ENCODE measurements around the gene SPAG5.

SPAG5 gene

GRCh38 chr17:28552176-28552999 is 46.4 kb downstream of the SPAG5 start, which contains the start of gene UNC119:
UNC119 (minus strand) TSS chr17:28552624; CDS start chr17:28552557, 67 bp downstream.
- Histone ChIP-seq H3K27ac (ENCODE audit: low read length) (no peak within 1 kb of the TSS), H3K36me3 (ENCODE audit: control insufficient read depth, insufficient read depth, low read length) (peaks cover 14% of the 10 kb centered on the region; the same call in 1 of the 2 replicates), H3K4me3 (ENCODE audit: low read length) (peak within 1 kb of the TSS; percentile 60), H3K27me3 (ENCODE audit: control insufficient read depth, insufficient read depth, low read length) (no peaks in the 10 kb centered on the region), H3K9me3 (ENCODE audit: control insufficient read depth, insufficient read depth, low read length) (no peaks in the 10 kb centered on the region), H3K4me1 (ENCODE audit: control insufficient read depth, insufficient read depth, low read length) (peaks cover 1% of the 10 kb centered on the region; the same call in 1 of the 2 replicates)
- WGBS (ENCODE audit: insufficient coverage, insufficient read length) = no CpG with 5 or more reads among the region's 67 CpGs
- DNase-seq (ENCODE audit: low read depth, low spot score) = no peak

- Histone ChIP-seq H3K9me3 (ENCODE audit: control insufficient read depth, insufficient read depth, low read length) (no peaks in the 10 kb centered on the region), H3K36me3 (ENCODE audit: control insufficient read depth, insufficient read depth, low read length) (peaks cover 16% of the 10 kb centered on the region), H3K27me3 (ENCODE audit: control insufficient read depth, insufficient read depth, low read length) (no peaks in the 10 kb centered on the region), H3K4me1 (ENCODE audit: control insufficient read depth, insufficient read depth, low read length) (peaks cover 1% of the 10 kb centered on the region; the same call in 1 of the 2 replicates), H3K27ac (ENCODE audit: low read length) (no peak overlapping the region), H3K4me3 (ENCODE audit: low read length) (peak overlapping the region; percentile 60; the same call in 1 of the 2 replicates)
- DNase-seq (ENCODE audit: low read depth, low spot score) = no peak
- no CpG with 5 or more reads among the region's 10 CpGs for WGBS (ENCODE audit: insufficient coverage, insufficient read length)
Measured at GRCh38 chr17:28551421-28552175, 47.2 kb downstream of the SPAG5 start.

GRCh38 chr17:28550858-28551257 is 48.0 kb downstream of the SPAG5 start:
- H3K27me3 ChIP-seq (ENCODE audit: control insufficient read depth, insufficient read depth, low read length) = no peaks in the 10 kb centered on the region
- H3K4me1 ChIP-seq (ENCODE audit: control insufficient read depth, insufficient read depth, low read length) = peaks cover 1% of the 10 kb centered on the region; the same call in 1 of the 2 replicates
- H3K27ac ChIP-seq (ENCODE audit: low read length) = no peak overlapping the region
- no peaks in the 10 kb centered on the region for H3K9me3 ChIP-seq (ENCODE audit: control insufficient read depth, insufficient read depth, low read length)
- peaks cover 14% of the 10 kb centered on the region for H3K36me3 ChIP-seq (ENCODE audit: control insufficient read depth, insufficient read depth, low read length)
- WGBS (ENCODE audit: insufficient coverage, insufficient read length) = no CpG with 5 or more reads among the region's 1 CpG
- DNase-seq (ENCODE audit: low read depth, low spot score) = no peak
- H3K4me3 ChIP-seq (ENCODE audit: low read length) = no peak overlapping the region

- no peak for DNase-seq (ENCODE audit: low read depth, low spot score)
- no CpG with 5 or more reads among the region's 3 CpGs for WGBS (ENCODE audit: insufficient coverage, insufficient read length)
- Histone ChIP-seq H3K27me3 (ENCODE audit: control insufficient read depth, insufficient read depth, low read length) (no peaks in the 10 kb centered on the region), H3K27ac (ENCODE audit: low read length) (no peak overlapping the region), H3K4me1 (ENCODE audit: control insufficient read depth, insufficient read depth, low read length) (peaks cover 3% of the 10 kb centered on the region), H3K36me3 (ENCODE audit: control insufficient read depth, insufficient read depth, low read length) (peaks cover 10% of the 10 kb centered on the region), H3K4me3 (ENCODE audit: low read length) (no peak overlapping the region), H3K9me3 (ENCODE audit: control insufficient read depth, insufficient read depth, low read length) (no peaks in the 10 kb centered on the region)
Measured at GRCh38 chr17:28549236-28550132, 49.3 kb downstream of the SPAG5 start.

- no peaks in the 10 kb centered on the region for H3K27me3 ChIP-seq (ENCODE audit: control insufficient read depth, insufficient read depth, low read length)
- no CpG with 5 or more reads among the region's 6 CpGs for whole genome bisulfite sequencing (ENCODE audit: insufficient coverage, insufficient read length)
- H3K27ac ChIP-seq (ENCODE audit: low read length) = no peak overlapping the region
- no peaks in the 10 kb centered on the region for H3K9me3 ChIP-seq (ENCODE audit: control insufficient read depth, insufficient read depth, low read length)
- H3K36me3 ChIP-seq (ENCODE audit: control insufficient read depth, insufficient read depth, low read length) = peaks cover 5% of the 10 kb centered on the region
- no peak for DNase-seq (ENCODE audit: low read depth, low spot score)
- H3K4me1 ChIP-seq (ENCODE audit: control insufficient read depth, insufficient read depth, low read length) = peaks cover 3% of the 10 kb centered on the region
- no peak overlapping the region for H3K4me3 ChIP-seq (ENCODE audit: low read length)
Measured at GRCh38 chr17:28548417-28549130, 50.3 kb downstream of the SPAG5 start.

GRCh38 chr17:28547623-28548416 is 51.0 kb downstream of the SPAG5 start:
- DNase-seq (ENCODE audit: low read depth, low spot score) = peak; percentile 77
- Histone ChIP-seq H3K27me3 (ENCODE audit: control insufficient read depth, insufficient read depth, low read length) (no peaks in the 10 kb centered on the region), H3K9me3 (ENCODE audit: control insufficient read depth, insufficient read depth, low read length) (no peaks in the 10 kb centered on the region), H3K36me3 (ENCODE audit: control insufficient read depth, insufficient read depth, low read length) (peaks cover 5% of the 10 kb centered on the region), H3K4me1 (ENCODE audit: control insufficient read depth, insufficient read depth, low read length) (peaks cover 3% of the 10 kb centered on the region), H3K4me3 (ENCODE audit: low read length) (no peak overlapping the region), H3K27ac (ENCODE audit: low read length) (no peak overlapping the region)
- WGBS (ENCODE audit: insufficient coverage, insufficient read length) = no CpG with 5 or more reads among the region's 26 CpGs

- H3K9me3 ChIP-seq (ENCODE audit: control insufficient read depth, insufficient read depth, low read length) = no peaks in the 10 kb centered on the region
- peaks cover 5% of the 10 kb centered on the region for H3K36me3 ChIP-seq (ENCODE audit: control insufficient read depth, insufficient read depth, low read length)
- peaks cover 3% of the 10 kb centered on the region for H3K4me1 ChIP-seq (ENCODE audit: control insufficient read depth, insufficient read depth, low read length)
- no peak overlapping the region for H3K4me3 ChIP-seq (ENCODE audit: low read length)
- no peak for DNase-seq (ENCODE audit: low read depth, low spot score)
- WGBS (ENCODE audit: insufficient coverage, insufficient read length) = no CpG with 5 or more reads among the region's 14 CpGs
- H3K27ac ChIP-seq (ENCODE audit: low read length) = no peak overlapping the region
- H3K27me3 ChIP-seq (ENCODE audit: control insufficient read depth, insufficient read depth, low read length) = no peaks in the 10 kb centered on the region
Measured at GRCh38 chr17:28547096-28547622, 51.7 kb downstream of the SPAG5 start.

- peaks cover 3% of the 10 kb centered on the region for H3K4me1 ChIP-seq (ENCODE audit: control insufficient read depth, insufficient read depth, low read length)
- H3K9me3 ChIP-seq (ENCODE audit: control insufficient read depth, insufficient read depth, low read length) = no peaks in the 10 kb centered on the region
- H3K36me3 ChIP-seq (ENCODE audit: control insufficient read depth, insufficient read depth, low read length) = peaks cover 5% of the 10 kb centered on the region
- WGBS (ENCODE audit: insufficient coverage, insufficient read length) = no CpG with 5 or more reads among the region's 6 CpGs
- no peaks in the 10 kb centered on the region for H3K27me3 ChIP-seq (ENCODE audit: control insufficient read depth, insufficient read depth, low read length)
- no peak for DNase-seq (ENCODE audit: low read depth, low spot score)
- no peak overlapping the region for H3K27ac ChIP-seq (ENCODE audit: low read length)
- no peak overlapping the region for H3K4me3 ChIP-seq (ENCODE audit: low read length)
Measured at GRCh38 chr17:28545787-28546415, 52.9 kb downstream of the SPAG5 start.

GRCh38 chr17:28545141-28545503 is 53.7 kb downstream of the SPAG5 start:
- Histone ChIP-seq H3K4me3 (ENCODE audit: low read length) (no peak overlapping the region), H3K27me3 (ENCODE audit: control insufficient read depth, insufficient read depth, low read length) (no peaks in the 10 kb centered on the region), H3K36me3 (ENCODE audit: control insufficient read depth, insufficient read depth, low read length) (peaks cover 5% of the 10 kb centered on the region), H3K4me1 (ENCODE audit: control insufficient read depth, insufficient read depth, low read length) (peaks cover 3% of the 10 kb centered on the region), H3K27ac (ENCODE audit: low read length) (no peak overlapping the region), H3K9me3 (ENCODE audit: control insufficient read depth, insufficient read depth, low read length) (no peaks in the 10 kb centered on the region)
- DNase-seq (ENCODE audit: low read depth, low spot score) = no peak
- no CpG with 5 or more reads among the region's 2 CpGs for WGBS (ENCODE audit: insufficient coverage, insufficient read length)

All from iPS DF 6.9 (cell line).